HG02610 (cell line): ENCODE measurements around the gene DYNLRB1.

Experiments used
- ATAC-seq: cut with Tn5 transposase; IDR thresholded peaks from one replicate; pipeline ENCODE4 v1.9.1; 2021; ENCODE audit warnings: mild to moderate bottlenecking, moderate library complexity; ENCODE audit not compliant: unreplicated experiment

Gene DYNLRB1

GRCh38 chr20:34532756-34533155 lies 16.5 kb downstream of the DYNLRB1 start:
- no peak for ATAC-seq

GRCh38 chr20:34534391-34535165 lies 18.4 kb downstream of the DYNLRB1 start:
- no peak for ATAC-seq

GRCh38 chr20:34535301-34535840 lies 19.1 kb downstream of the DYNLRB1 start:
- no peak for ATAC-seq

GRCh38 chr20:34535857-34536256 lies 19.6 kb downstream of the DYNLRB1 start:
- no peak for ATAC-seq

GRCh38 chr20:34536798-34537394 lies 20.7 kb downstream of the DYNLRB1 start:
- no peak for ATAC-seq

- ATAC-seq, result no peak
Measured at GRCh38 chr20:34537651-34538050, 21.4 kb downstream of the DYNLRB1 start.

- ATAC-seq, result no peak
Measured at GRCh38 chr20:34538671-34539123, 22.5 kb downstream of the DYNLRB1 start.

GRCh38 chr20:34539756-34540155 lies 23.5 kb downstream of the DYNLRB1 start:
- ATAC-seq, result no peak

GRCh38 chr20:34540596-34541263 lies 24.5 kb downstream of the DYNLRB1 start:
- no peak for ATAC-seq

- ATAC-seq, result no peak
Measured at GRCh38 chr20:34541264-34541901, 25.2 kb downstream of the DYNLRB1 start.

GRCh38 chr20:34541917-34542316 lies 25.7 kb downstream of the DYNLRB1 start:
- no peak for ATAC-seq

- ATAC-seq, result no peak
Measured at GRCh38 chr20:34542439-34542838, 26.2 kb downstream of the DYNLRB1 start.

- ATAC-seq, result no peak
Measured at GRCh38 chr20:34543463-34544056, 27.3 kb downstream of the DYNLRB1 start.

- ATAC-seq, result no peak
Measured at GRCh38 chr20:34544109-34544796, 28.0 kb downstream of the DYNLRB1 start.

GRCh38 chr20:34546751-34547181 lies 30.5 kb downstream of the DYNLRB1 start:
- no peak for ATAC-seq

- no peak for ATAC-seq
Measured at GRCh38 chr20:34547844-34548613, 31.8 kb downstream of the DYNLRB1 start.

- ATAC-seq, result no peak
Measured at GRCh38 chr20:34549291-34549928, 33.2 kb downstream of the DYNLRB1 start.

GRCh38 chr20:34549929-34550305 lies 33.7 kb downstream of the DYNLRB1 start:
- ATAC-seq, result no peak

- ATAC-seq, result no peak
Measured at GRCh38 chr20:34552569-34552968, 36.3 kb downstream of the DYNLRB1 start.
